ENCODE measurements around the gene AMDHD2.
"Not testable (repeated sequence)": the region's sequence is repeated elsewhere in the genome, so short reads cannot be mapped to it uniquely, and the experiment has no call there.

AMDHD2 gene

GRCh38 chr16:2520097-2520783, at the start of gene AMDHD2:
AMDHD2 (plus strand) TSS chr16:2520371; CDS start chr16:2520459, 88 bp downstream.
- DNase-seq (ENCODE audit: low read depth), result peak; percentile 77

- DNase-seq (ENCODE audit: low read depth), result no peak
Observed at GRCh38 chr16:2470603-2471015, 49.6 kb upstream of the AMDHD2 start.

GRCh38 chr16:2471016-2471652, 49.0 kb upstream of the AMDHD2 start, which contains the start of gene NTN3:
NTN3 (plus strand) TSS chr16:2471297; CDS start chr16:2471702, 405 bp downstream.
- DNase-seq (ENCODE audit: low read depth), result no peak

GRCh38 chr16:2471653-2472487, 48.3 kb upstream of the AMDHD2 start:
- DNase-seq (ENCODE audit: low read depth), result no peak

GRCh38 chr16:2472488-2472864, 47.7 kb upstream of the AMDHD2 start:
- DNase-seq (ENCODE audit: low read depth), result no peak

- no peak for DNase-seq (ENCODE audit: low read depth)
Observed at GRCh38 chr16:2472885-2473445, 47.2 kb upstream of the AMDHD2 start.

- no peak for DNase-seq (ENCODE audit: low read depth)
Observed at GRCh38 chr16:2473446-2473926, 46.7 kb upstream of the AMDHD2 start.

GRCh38 chr16:2473999-2474876, 45.9 kb upstream of the AMDHD2 start:
- peak; percentile 27 for DNase-seq (ENCODE audit: low read depth)

GRCh38 chr16:2474877-2475412, 45.2 kb upstream of the AMDHD2 start, which contains the start of gene TBC1D24:
TBC1D24 (plus strand) TSS chr16:2475127; CDS start chr16:2496149, 21,022 bp downstream.
- DNase-seq (ENCODE audit: low read depth), result peak; percentile 50

- no peak for DNase-seq (ENCODE audit: low read depth)
Observed at GRCh38 chr16:2475413-2476344, 44.5 kb upstream of the AMDHD2 start.

GRCh38 chr16:2476345-2476720, 43.8 kb upstream of the AMDHD2 start:
- no peak for DNase-seq (ENCODE audit: low read depth)

GRCh38 chr16:2476741-2477140, 43.4 kb upstream of the AMDHD2 start:
- no peak for DNase-seq (ENCODE audit: low read depth)

- no peak for DNase-seq (ENCODE audit: low read depth)
Observed at GRCh38 chr16:2477327-2477726, 42.8 kb upstream of the AMDHD2 start.

GRCh38 chr16:2478279-2478678, 41.9 kb upstream of the AMDHD2 start:
- no peak for DNase-seq (ENCODE audit: low read depth)

- DNase-seq (ENCODE audit: low read depth), result not testable (repeated sequence)
Observed at GRCh38 chr16:2479996-2480395, 40.2 kb upstream of the AMDHD2 start.

GRCh38 chr16:2480948-2481347, 39.2 kb upstream of the AMDHD2 start:
- no peak for DNase-seq (ENCODE audit: low read depth)

GRCh38 chr16:2481676-2482075, 38.5 kb upstream of the AMDHD2 start:
- no peak for DNase-seq (ENCODE audit: low read depth)

- DNase-seq (ENCODE audit: low read depth), result no peak
Observed at GRCh38 chr16:2482249-2482648, 37.9 kb upstream of the AMDHD2 start.

- DNase-seq (ENCODE audit: low read depth), result no peak
Observed at GRCh38 chr16:2482708-2483534, 37.2 kb upstream of the AMDHD2 start.
